ENCODE measurements around the gene THEMIS.

The THEMIS gene

GRCh38 chr6:127775371-127775770, 125.5 kb downstream of the THEMIS start:
- H3K27ac ChIP-seq (replicated peaks) = no peak overlapping the region
- DNase-seq (ENCODE audit: low read depth in 1 of 2, low spot score in 1 of 2) = no peak
- TF ChIP-seq POLR2AphosphoS5 (IDR thresholded peaks at IDR 0.05; ENCODE audit: low read depth) = no peak
- no peak overlapping the region for H3K4me3 ChIP-seq (replicated peaks; ENCODE audit: insufficient read depth, low read length)
- no peaks in the 10 kb centered on the region for H3K27me3 ChIP-seq (ENCODE audit: insufficient read depth, poor library complexity, severe bottlenecking)

GRCh38 chr6:127768745-127769144, 132.1 kb downstream of the THEMIS start:
- no peak for TF ChIP-seq GABPA (IDR thresholded peaks at IDR 0.05; ENCODE audit: low read depth)
- no peak for TF ChIP-seq CTCF (IDR thresholded peaks at IDR 0.05; ENCODE audit: insufficient read depth, low read length)
- TF ChIP-seq POLR2AphosphoS5 (IDR thresholded peaks at IDR 0.05; ENCODE audit: low read depth) = no peak
- no peak for TF ChIP-seq SPI1 (IDR thresholded peaks at IDR 0.05; ENCODE audit: borderline replicate concordance, low read depth)
- no peak for TF ChIP-seq REST (IDR thresholded peaks at IDR 0.05; ENCODE audit: insufficient replicate concordance, low read depth)

GRCh38 chr6:127768223-127768622, 132.6 kb downstream of the THEMIS start:
- no peak for TF ChIP-seq REST (IDR thresholded peaks at IDR 0.05; ENCODE audit: insufficient replicate concordance, low read depth)
- H3K4me3 ChIP-seq (replicated peaks; ENCODE audit: insufficient read depth, low read length) = no peak overlapping the region
- H3K27ac ChIP-seq (replicated peaks) = no peak overlapping the region
- H3K27me3 ChIP-seq (ENCODE audit: insufficient read depth, poor library complexity, severe bottlenecking) = no peaks in the 10 kb centered on the region
- DNase-seq (ENCODE audit: low read depth in 1 of 2, low spot score in 1 of 2) = no peak

More at GRCh38 chr6:127768745-127769144, 132.1 kb downstream of the THEMIS start:
- Histone ChIP-seq H3K27me3 (ENCODE audit: insufficient read depth, poor library complexity, severe bottlenecking) (no peaks in the 10 kb centered on the region), H3K4me3 (replicated peaks; ENCODE audit: insufficient read depth, low read length) (no peak overlapping the region), H3K27ac (replicated peaks) (no peak overlapping the region)
- no peak for DNase-seq (ENCODE audit: low read depth in 1 of 2, low spot score in 1 of 2)

- Histone ChIP-seq H3K4me3 (replicated peaks; ENCODE audit: insufficient read depth, low read length) (no peak overlapping the region), H3K27ac (replicated peaks) (no peak overlapping the region), H3K27me3 (ENCODE audit: insufficient read depth, poor library complexity, severe bottlenecking) (no peaks in the 10 kb centered on the region)
- TF ChIP-seq CTCF (IDR thresholded peaks at IDR 0.05; ENCODE audit: insufficient read depth, low read length) (no peak), GABPA (IDR thresholded peaks at IDR 0.05; ENCODE audit: low read depth) (no peak), POLR2AphosphoS5 (IDR thresholded peaks at IDR 0.05; ENCODE audit: low read depth) (no peak), SPI1 (IDR thresholded peaks at IDR 0.05; ENCODE audit: borderline replicate concordance, low read depth) (no peak), REST (IDR thresholded peaks at IDR 0.05; ENCODE audit: insufficient replicate concordance, low read depth) (no peak)
- DNase-seq (ENCODE audit: low read depth in 1 of 2, low spot score in 1 of 2) = no peak
These were observed 134.9 kb downstream of the THEMIS start for GRCh38 chr6:127765949-127766348.

Data from HL-60 (cell line).